Heart left ventricle (tissue), 16 donors: Measurements from ENCODE around the gene PRSS2. TPM values are rescaled to one million over a fixed set of nuclear protein-coding genes. Genes with fewer than 3 reads are reported as not detected.

Experiments used
- ATAC-seq, 4 donors: fragments of 200-7000 bp; cut with Tn5 transposase; one replicate each; pipeline ENCODE4 v1.9.1; 2020 to 2022; ENCODE audit warnings: moderate library complexity in 4 of 4, mild to moderate bottlenecking in 3 of 4, moderate number of reproducible peaks in 1 of 4
- DNase-seq, 5 donors: peaks; one replicate each; pipeline ENCODE4 v3.0.0-alpha.2; 2020
- H3K27ac ChIP-seq, 12 donors: fragments of 200-600 bp; sonication (generic) in 4 of 12; one replicate each; pipeline versions ENCODE4 v1.5.0 to v1.8.0; 2016 to 2022; ENCODE audit warnings: mild to moderate bottlenecking in 2 of 12
- H3K27me3 ChIP-seq, 9 donors: fragments of 200-600 bp; sonication (generic) in 2 of 9; one replicate each; pipeline versions ENCODE4 v1.5.1 to v1.8.0; 2016 to 2022; ENCODE audit warnings: mild to moderate bottlenecking in 3 of 9
- H3K36me3 ChIP-seq, 9 donors: fragments of 200-600 bp; sonication (generic) in 2 of 9; one replicate each; pipeline versions ENCODE4 v1.5.0 to v1.8.0; 2018 to 2022; ENCODE audit warnings: mild to moderate bottlenecking in 2 of 9
- H3K4me1 ChIP-seq, 12 donors: fragments of 200-600 bp; sonication (generic) in 4 of 12; one replicate each; pipeline versions ENCODE4 v1.5.0 to v1.8.0; 2016 to 2022; ENCODE audit warnings: mild to moderate bottlenecking in 3 of 12
- H3K4me3 ChIP-seq, 12 donors: fragments of 200-600 bp; sonication (generic) in 4 of 12; one replicate each; pipeline versions ENCODE4 v1.5.0 to v1.8.0; 2017 to 2022; ENCODE audit warnings: mild to moderate bottlenecking in 9 of 12, moderate library complexity in 4 of 12
- H3K9me3 ChIP-seq, 12 donors: fragments of 200-600 bp; sonication (generic) in 4 of 12; one replicate each; pipeline versions ENCODE4 v1.5.0 to v1.8.0; 2016 to 2022; ENCODE audit warnings: mild to moderate bottlenecking in 1 of 12
- CTCF ChIP-seq, 12 donors: fragments of 200-600 bp; sonication (generic) in 4 of 12; IDR thresholded peaks; one replicate each; pipeline versions ENCODE4 v1.5.0 to v1.8.0; 2018 to 2022; ENCODE audit warnings: antibody characterized with exemption in 12 of 12, mild to moderate bottlenecking in 5 of 12
- POLR2A ChIP-seq, 2 donors: fragments of 450-650 bp; IDR thresholded peaks; one replicate each; pipeline ENCODE4 v1.6.1; 2017; ENCODE audit warnings: antibody characterized with exemption in 2 of 2, mild to moderate bottlenecking in 2 of 2, moderate library complexity in 2 of 2
- WGBS, 4 donors: extraction: QIAGEN DNeasy Blood & Tissue Kit in 2 of 4; methylation state at CpG; one replicate each; pipeline versions ENCODE4 v1.1.5 to v1.1.7; 2013 to 2018; 5-methylcytosine and 5-hydroxymethylcytosine counted together
- intact Hi-C, 10 donors: fragments of 100-400 bp; cut with DNase I; formaldehyde crosslinking; loops; one replicate each; pipeline versions ENCODE4 v1.11.1 to v1.14.2; 2022
- polyA plus RNA-seq, 2 donors: library from polyadenylated mRNA; stranded (reverse); fragments of 200-250 nt; gene quantifications; one replicate each; pipeline ENCODE4 v1.2.3, GENCODE V29; 2013
- total RNA-seq, 9 donors: library from RNA; depleted of rRNA in 2 of 9; stranded (reverse); fragments of >200 nt in 2 of 9; fragmentation: NEBNext Ultra II Directional in 3 of 9; extraction: Animal tissue kit (Norgen Biotek cat#: 25700) in 3 of 9; gene quantifications; one replicate each; pipeline versions ENCODE4 v1.1.0 to v1.2.4, GENCODE V29; 2016 to 2023
- donor health status: ischemic (EF 13 %, LVEDD 7.1; RV severe dilation, severe dysfunction).
- donor health status: healthy with polysubstance abuse.
- donor health status: DM: no; HTN: yes; CAD: no.
- donor health status: DM: no; HTN: no; CAD: no.
- donor health status: ischemic (EF 25% LVEDD 6.9; RV normal size, moderate dysfunction).
- donor health status: ischemic (EF 25% LVEDD 5.7; RV mildly dilated, moderate dysfunction).
- donor health status: healthy.
- donor health status: DM: yes; HTN: yes; CAD: no.
- donor health status: ischemic (EF 35%, LVEDD 5.7; RV mildly dilated, moderate dysfunction).
- donor health status: nonischemic (EF 11% LVEDD 7.7; RV severe dilation, severe dysfunction).
- donor health status: DM: yes; HTN: yes; CAD: no.
- donor health status: PGD.
- donor health status: ischemic (EF 29% LVEDD 5.4; RV normal size, mild dysfunction).
- donor health status: nonischemic (EF 23%, LVEDD 6.1; RV moderate dilation, normal function).

PRSS2 gene
- total and polyA plus RNA-seq, 11 donors = 1.0 to 8.4 (median 5.9) TPM; not detected in 5

GRCh38 chr7:142782922-142783900, 12.4 kb downstream of the PRSS2 start:
- peak overlapping the region; percentile 7 to 53 (median 38) for H3K4me3 ChIP-seq
- 9 to 11% (median 9%) methylated on average over 32 of the region's 32 CpGs for WGBS, 4 donors
- no peaks in the 10 kb centered on the region for H3K9me3 ChIP-seq
- no peaks in the 10 kb centered on the region for H3K36me3 ChIP-seq
- DNase-seq (peak; percentile 81 to 88 (median 86)), ATAC-seq (peak; percentile 79 to 95 (median 88))
- H3K4me1 ChIP-seq = peaks cover 0 to 4% (median 0%) of the 10 kb centered on the region in 12 donors
- peaks cover 0 to 16% (median 0%) of the 10 kb centered on the region in 9 donors for H3K27me3 ChIP-seq
- no peak overlapping the region for H3K27ac ChIP-seq
- intact Hi-C loops = loop anchor here in 9 of 10 donors (1.0 to 10.0 kb wide), 12 partner anchors 70 to 178 kb away; no protein-coding TSS in a partner anchor
- TF ChIP-seq POLR2A (IDR thresholded peaks at IDR 0.05) (peak in 1 of 2 donors; percentile 19), CTCF (IDR thresholded peaks at IDR 0.05) (peak; percentile 75 to 96 (median 88))

DNA sequence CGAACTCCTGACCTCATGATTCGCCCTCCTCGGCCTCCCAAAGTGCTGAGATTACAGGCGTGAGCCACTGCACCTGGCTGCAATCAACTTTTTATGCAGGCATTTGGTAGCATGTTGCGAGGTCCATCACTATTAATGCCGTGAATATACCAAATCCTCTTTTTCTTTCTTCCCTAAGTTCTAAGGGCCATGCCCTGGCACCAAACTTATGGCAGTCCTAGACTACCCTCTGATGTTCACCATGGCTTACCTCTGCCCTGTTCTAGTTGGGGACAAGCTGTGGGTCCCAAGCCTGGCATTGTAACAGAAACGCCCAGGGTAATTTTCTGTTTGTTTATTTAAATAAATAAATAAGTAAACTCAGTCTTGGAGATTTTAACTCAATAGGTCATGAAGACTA, 13.3 kb downstream of the PRSS2 start:
- Histone ChIP-seq H3K36me3 (no peaks in the 10 kb centered on the region), H3K9me3 (no peaks in the 10 kb centered on the region), H3K4me3 (no peak overlapping the region), H3K27ac (no peak overlapping the region), H3K27me3 (peaks cover 0 to 16% (median 0%) of the 10 kb centered on the region in 9 donors), H3K4me1 (peaks cover 0 to 4% (median 0%) of the 10 kb centered on the region in 12 donors)
- DNase-seq (no peak), ATAC-seq (no peak)
- intact Hi-C loops = loop anchor here in 8 of 10 donors (2.0 to 10.0 kb wide), 7 partner anchors 72 to 179 kb away; no protein-coding TSS in a partner anchor
- 79 to 84% (median 82%) methylated on average over 7 of the region's 7 CpGs for WGBS, 4 donors
- TF ChIP-seq CTCF (IDR thresholded peaks at IDR 0.05) (no peak), POLR2A (IDR thresholded peaks at IDR 0.05) (no peak)

- TF ChIP-seq CTCF (IDR thresholded peaks at IDR 0.05) = no peak
- no peak for DNase-seq
- Histone ChIP-seq H3K4me1 (peaks cover 0 to 4% (median 0%) of the 10 kb centered on the region in 12 donors), H3K4me3 (no peak overlapping the region), H3K27ac (peak overlapping the region in 1 of 12 donors; percentile 0), H3K36me3 (no peaks in the 10 kb centered on the region), H3K27me3 (peaks cover 0 to 16% (median 0%) of the 10 kb centered on the region in 9 donors), H3K9me3 (no peaks in the 10 kb centered on the region)
- 77 to 83% (median 80%) methylated on average over 8 of the region's 8 CpGs for WGBS, 4 donors
- no peak for ATAC-seq
- intact Hi-C loops = loop anchor here in 9 of 10 donors (2.0 to 10.0 kb wide), 7 partner anchors 72 to 180 kb away; no protein-coding TSS in a partner anchor
Observed at GRCh38 chr7:142784716-142785115, 13.9 kb downstream of the PRSS2 start.

GRCh38 chr7:142785841-142786250, 15.1 kb downstream of the PRSS2 start:
- Histone ChIP-seq H3K36me3 (no peaks in the 10 kb centered on the region), H3K4me1 (peaks cover 0 to 4% (median 0%) of the 10 kb centered on the region in 12 donors), H3K4me3 (no peak overlapping the region), H3K9me3 (no peaks in the 10 kb centered on the region), H3K27me3 (peaks cover 0 to 24% (median 0%) of the 10 kb centered on the region in 9 donors), H3K27ac (peak overlapping the region in 1 of 12 donors; percentile 3)
- no peak for TF ChIP-seq POLR2A (IDR thresholded peaks at IDR 0.05)
- TF ChIP-seq CTCF (IDR thresholded peaks at IDR 0.05) = no peak
- 69 to 77% (median 73%) methylated on average over 7 to 8 of the region's 8 CpGs for WGBS, 4 donors
- intact Hi-C loops = loop anchor here in 5 of 10 donors (2.0 to 10.0 kb wide), 6 partner anchors 119 to 181 kb away; no protein-coding TSS in a partner anchor
- DNase-seq (no peak), ATAC-seq (peak in 1 of 4 donors; percentile 14)
